HepG2 (cell line): Measurements from ENCODE around the gene CTCF. TPM values are rescaled to one million over a fixed set of nuclear protein-coding genes. Genes with fewer than 3 reads are reported as not detected.

Experiments
- ATAC-seq: fragments of 200-7000 bp; cut with Tn5 transposase; 3 replicates; pipeline ENCODE4 v1.9.1; 2020; ENCODE audit warnings: mild to moderate bottlenecking, moderate library complexity
- BruUV-seq: library from RNA; stranded (reverse); fragments of 400-500 nt; replicated peaks from 2 replicates; lab custom pipeline; 2021; lab: Mats Ljungman, UMichigan
- CTCF ChIA-PET: fragments of 300-600 bp; formaldehyde crosslinking; extraction: SDS; loops from one replicate; lab custom pipeline; 2021; ENCODE audit warnings: low total read pairs, inconsistent platforms, low intra/inter-chr PET ratio; lab: Yijun Ruan, JAX
- POLR2A ChIA-PET: fragments of 350-600 bp; sonication (Branson Sonifier 250); formaldehyde crosslinking; loops from one replicate; lab custom pipeline; 2020; ENCODE audit warnings: antibody characterized with exemption, inconsistent platforms; lab: Yijun Ruan, JAX
- DNase-seq: peaks from one replicate; pipeline ENCODE4 v3.0.0-alpha.2; 2015; ENCODE audit warnings: low spot score
- FAIRE-seq: peaks from 3 replicates; lab custom pipeline; 2011; peaks lifted over from hg19 to GRCh38; lab: Jason Lieb, UNC
- H2AFZ ChIP-seq: one replicate; pipeline ENCODE4 v1.6.1; 2011; ENCODE audit warnings: low read length, inconsistent platforms
- H3K27ac ChIP-seq: fragments of 300-600 bp; 3 replicates; pipeline ENCODE4 v1.8.0; 2011; ENCODE audit warnings: mixed run types, mild to moderate bottlenecking, mixed read lengths, low read length, inconsistent platforms; ENCODE audit not compliant: insufficient read depth; ENCODE audit errors: extremely low read length
- H3K27me3 ChIP-seq, 2 experiments: fragments of 200-600 bp in 1 of 2; 2 replicates in 1 of 2; 3 replicates in 1 of 2; pipeline versions ENCODE4 v1.6.0 to v1.8.0; 2011; ENCODE audit warnings: low read length in 2 of 2, mild to moderate bottlenecking in 2 of 2, moderate library complexity in 2 of 2, inconsistent platforms in 1 of 2; ENCODE audit not compliant: insufficient read depth in 2 of 2, control insufficient read depth in 1 of 2
- H3K36me3 ChIP-seq, 2 experiments: fragments of 200-600 bp in 1 of 2; replicated peaks in 1 of 2; 2 replicates in 1 of 2; 3 replicates in 1 of 2; pipeline versions ENCODE4 v1.5.1 to v1.8.0; 2011; ENCODE audit warnings: low read length in 2 of 2, inconsistent platforms in 1 of 2; ENCODE audit not compliant: insufficient read depth in 2 of 2, control insufficient read depth in 1 of 2
- H3K4me1 ChIP-seq: 2 replicates; pipeline ENCODE4 v1.5.1; 2012; ENCODE audit warnings: low read length, inconsistent platforms; ENCODE audit not compliant: insufficient read depth
- H3K4me2 ChIP-seq: 2 replicates; pipeline ENCODE4 v1.6.0; 2011; ENCODE audit warnings: low read depth, low read length, inconsistent platforms
- H3K4me3 ChIP-seq, 3 experiments: fragments of 200-600 bp in 1 of 3; sonication (generic), shearing (Covaris generic) in 1 of 3; replicated peaks in 1 of 3; 2 replicates each; pipeline ENCODE4 v1.5.1; 2011 to 2016; ENCODE audit warnings: low read length in 3 of 3, inconsistent platforms in 2 of 3, low read depth in 2 of 3, mild to moderate bottlenecking in 2 of 3, control low read depth in 1 of 3, mixed read lengths in 1 of 3; ENCODE audit not compliant: insufficient read depth in 1 of 3
- H3K79me2 ChIP-seq: one replicate; pipeline ENCODE4 v1.6.1; 2011; ENCODE audit warnings: low read length, inconsistent platforms; ENCODE audit not compliant: insufficient read depth
- H3K9ac ChIP-seq: 2 replicates; pipeline ENCODE4 v1.6.0; 2011; ENCODE audit warnings: mild to moderate bottlenecking, low read depth, low read length, inconsistent platforms; ENCODE audit not compliant: insufficient read depth
- H3K9me3 ChIP-seq: 2 replicates; pipeline ENCODE4 v1.5.1; 2012; ENCODE audit warnings: mild to moderate bottlenecking, low read length
- H4K20me1 ChIP-seq: 2 replicates; pipeline ENCODE4 v1.6.0; 2011; ENCODE audit warnings: inconsistent platforms, mild to moderate bottlenecking, low read length, moderate library complexity; ENCODE audit not compliant: insufficient read depth
- ARNTL ChIP-seq: sonication (generic); formaldehyde crosslinking; IDR thresholded peaks from 2 replicates; pipeline ENCODE4 v1.4.0; 2020; ENCODE audit warnings: mild to moderate bottlenecking, missing genetic modification reagents
- ATF1 ChIP-seq: IDR thresholded peaks from 2 replicates; pipeline ENCODE4 v1.6.1; 2016; ENCODE audit warnings: mild to moderate bottlenecking, control low read depth
- EED ChIP-seq: sonication (generic); formaldehyde crosslinking; IDR thresholded peaks from 2 replicates; pipeline ENCODE4 v1.5.0; 2020; ENCODE audit warnings: mild to moderate bottlenecking, missing genetic modification reagents
- HNRNPL ChIP-seq: fragments of 200-400 bp; formaldehyde crosslinking; IDR thresholded peaks from 2 replicates; pipeline ENCODE4 v1.6.1; 2017; ENCODE audit warnings: mild to moderate bottlenecking, low read depth, low read length
- IRX3 ChIP-seq: sonication (generic); formaldehyde crosslinking; IDR thresholded peaks from 2 replicates; pipeline ENCODE4 v1.8.1; 2023; ENCODE audit warnings: mild to moderate bottlenecking, low read depth, missing genetic modification reagents, borderline replicate concordance
- KLF6 ChIP-seq: IDR thresholded peaks from 2 replicates; pipeline ENCODE4 v1.8.0; 2016; ENCODE audit warnings: missing biosample characterization, missing genetic modification reagents
- MTA3 ChIP-seq: sonication (generic); formaldehyde crosslinking; IDR thresholded peaks from 2 replicates; pipeline ENCODE4 v1.4.0; 2020; ENCODE audit warnings: missing genetic modification reagents
- SOX13 ChIP-seq, 3 experiments: fragments of 450-650 bp in 1 of 3; sonication (generic) in 1 of 3; formaldehyde crosslinking in 1 of 3; IDR thresholded peaks in 2 of 3; conservative IDR thresholded peaks in 1 of 3; 2 replicates each; pipeline versions ENCODE4 v1.5.0 to v1.6.1; 2016 to 2020; ENCODE audit warnings: antibody characterized with exemption in 1 of 3, mild to moderate bottlenecking in 1 of 3, missing compliant biosample characterization in 1 of 3, missing genetic modification reagents in 1 of 3, moderate library complexity in 1 of 3
- TMF1 ChIP-seq: sonication (generic); formaldehyde crosslinking; IDR thresholded peaks from 2 replicates; pipeline ENCODE4 v1.8.1; 2022; ENCODE audit warnings: low read depth, missing genetic modification reagents
- ZNF12 ChIP-seq: sonication (generic); formaldehyde crosslinking; IDR thresholded peaks from 2 replicates; pipeline ENCODE4 v1.5.0; 2020; ENCODE audit warnings: missing genetic modification reagents
- ZNF282 ChIP-seq: fragments of 450-650 bp; IDR thresholded peaks from 2 replicates; pipeline ENCODE4 v1.6.1; 2018; ENCODE audit not compliant: partially characterized antibody
- ZNF354B ChIP-seq: sonication (generic); formaldehyde crosslinking; IDR thresholded peaks from 2 replicates; pipeline ENCODE4 v1.8.0; 2022; ENCODE audit warnings: mild to moderate bottlenecking, missing genetic modification reagents
- ZNF414 ChIP-seq: sonication (generic); formaldehyde crosslinking; IDR thresholded peaks from 2 replicates; pipeline ENCODE4 v1.5.0; 2020; ENCODE audit warnings: missing genetic modification reagents
- ZNF562 ChIP-seq: sonication (generic); formaldehyde crosslinking; IDR thresholded peaks from 2 replicates; pipeline ENCODE4 v1.8.0; 2022; ENCODE audit warnings: missing genetic modification reagents, borderline replicate concordance
- ZNF605 ChIP-seq: sonication (generic); formaldehyde crosslinking; IDR thresholded peaks from 2 replicates; pipeline ENCODE4 v1.8.0; 2022; ENCODE audit warnings: mild to moderate bottlenecking, missing genetic modification reagents
- WGBS: methylation state at CpG from one replicate; pipeline ENCODE4 v1.1.6; 2017; ENCODE audit warnings: low lambda C conversion rate; 5-methylcytosine and 5-hydroxymethylcytosine counted together
- in situ Hi-C: cut with HindIII; loops from 2 replicates; pipeline ENCODE4 v1.10.0; 2017; ENCODE audit warnings: low pct_unique_long_range_greater_than_20kb; ENCODE audit not compliant: extremely low pct_ligation_motif_present
- intact Hi-C: fragments of 100-400 bp; cut with micrococcal nuclease; formaldehyde crosslinking; loops from one replicate; pipeline ENCODE4 v1.10.0; 2022; ENCODE audit not compliant: unreplicated experiment
- polyA plus RNA-seq, 8 experiments: library from polyadenylated mRNA; depleted of rRNA in 3 of 8; stranded (reverse) in 7 of 8; unstranded in 1 of 8; fragments of >200 nt; fragmentation: Illumina TruSeq in 4 of 8; extraction: Trizol in 4 of 8; gene quantifications; 2 replicates each; pipeline versions ENCODE4 v1.2.1 to v1.2.3, GENCODE V29; 2011 to 2016; ENCODE audit warnings: low read depth in 4 of 8, missing spikeins in 1 of 8, mixed read lengths in 1 of 8; ENCODE audit not compliant: insufficient read depth in 1 of 8
- total RNA-seq, 5 experiments: library from RNA; depleted of rRNA; stranded (reverse); fragments of >200 nt; fragmentation: Illumina TruSeq; extraction: Trizol; gene quantifications; 2 replicates each; pipeline ENCODE4 v1.2.3, GENCODE V29; 2016; ENCODE audit warnings: low read depth in 1 of 5
- TF ChIP-seq, protein P1 (sequence below): sonication (generic); formaldehyde crosslinking; IDR thresholded peaks from 2 replicates; pipeline ENCODE4 v1.8.0; 2022; ENCODE audit warnings: mild to moderate bottlenecking, missing genetic modification reagents, moderate library complexity
- TF ChIP-seq, protein P2 (sequence below): conservative IDR thresholded peaks from 2 replicates; pipeline ENCODE4 v1.6.1; 2018; ENCODE audit warnings: missing genetic modification reagents

CTCF gene
- total and polyA plus RNA-seq, 2 of the 13 experiments (the other 11 are each of a cell fraction or from before 2014, with no cell fraction given): 19.5 to 37.5 TPM

GRCh38 chr16:67663151-67663876 lies 101.0 kb downstream of the CTCF start:
- peaks cover 11% of the 10 kb centered on the region for H3K79me2 ChIP-seq
- H3K27me3 ChIP-seq: no peaks in the 10 kb centered on the region; a peak in 1 of 5 replicates
- H4K20me1 ChIP-seq: 0 out of 2 replicates have a peak, but pooled peaks cover 3% of the 10 kb centered on the region
- ChIA-PET CTCF (interaction anchor here (0.9 kb wide), 1 partner anchor 142 kb away, joined by 3 read pairs; no protein-coding TSS in a partner anchor), POLR2A (interaction anchor here (1.5 kb wide), 1 partner anchor 136 kb away, joined by 4 read pairs; no protein-coding TSS in a partner anchor)
- no peak overlapping the region for H2AFZ ChIP-seq
- FAIRE-seq: no peak
- no peak for DNase-seq
- intact Hi-C loops: no loop called here
- 75% methylated on average over 11 of the region's 25 CpGs for WGBS
- H3K4me3 ChIP-seq: no peak overlapping the region
- BruUV-seq: no TSS peak
- no peak overlapping the region for H3K9ac ChIP-seq
- H3K4me1 ChIP-seq: peaks cover 37% of the 10 kb centered on the region
- H3K36me3 ChIP-seq: peaks cover 1 to 8% of the 10 kb centered on the region in 2 experiments; a peak in 3 of 5 replicates
- ATAC-seq: no peak
- H3K9me3 ChIP-seq: no peaks in the 10 kb centered on the region
- in situ Hi-C loops: loop anchor here (10.0 kb wide), 1 partner anchor 271 kb away; the partner anchor contains the start of genes CTRL and PSMB10
- no peak overlapping the region for H3K27ac ChIP-seq
- no peak overlapping the region for H3K4me2 ChIP-seq
- no peak for TF ChIP-seq ZNF414
- TF ChIP-seq, protein P1, sequence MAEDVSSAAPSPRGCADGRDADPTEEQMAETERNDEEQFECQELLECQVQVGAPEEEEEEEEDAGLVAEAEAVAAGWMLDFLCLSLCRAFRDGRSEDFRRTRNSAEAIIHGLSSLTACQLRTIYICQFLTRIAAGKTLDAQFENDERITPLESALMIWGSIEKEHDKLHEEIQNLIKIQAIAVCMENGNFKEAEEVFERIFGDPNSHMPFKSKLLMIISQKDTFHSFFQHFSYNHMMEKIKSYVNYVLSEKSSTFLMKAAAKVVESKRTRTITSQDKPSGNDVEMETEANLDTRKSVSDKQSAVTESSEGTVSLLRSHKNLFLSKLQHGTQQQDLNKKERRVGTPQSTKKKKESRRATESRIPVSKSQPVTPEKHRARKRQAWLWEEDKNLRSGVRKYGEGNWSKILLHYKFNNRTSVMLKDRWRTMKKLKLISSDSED (CRISPR knock-in tag): no peak
- TF ChIP-seq TMF1: no peak
- TF ChIP-seq KLF6 (CRISPR knock-in tag): no peak
- TF ChIP-seq ZNF354B (CRISPR knock-in tag): no peak
- no peak for TF ChIP-seq SOX13 (IDR thresholded peaks at IDR 0.05)
- TF ChIP-seq SOX13 (CRISPR knock-in tag; conservative IDR thresholded peaks at IDR 0.05 in 1 of 2, IDR thresholded peaks at IDR 0.05 in 1 of 2): no peak
- no peak for TF ChIP-seq ATF1 (CRISPR knock-in tag)
- TF ChIP-seq MTA3 (CRISPR knock-in tag): no peak
- no peak for TF ChIP-seq ZNF282
- TF ChIP-seq HNRNPL: peak; percentile 45; the same call in 1 of the 2 replicates
- TF ChIP-seq ZNF605 (CRISPR knock-in tag): no peak
- 0 out of 2 replicates have a peak, but pooled peaks have one; percentile 30 for TF ChIP-seq EED
- no peak for TF ChIP-seq ZNF12 (CRISPR knock-in tag)
- TF ChIP-seq, protein P2, sequence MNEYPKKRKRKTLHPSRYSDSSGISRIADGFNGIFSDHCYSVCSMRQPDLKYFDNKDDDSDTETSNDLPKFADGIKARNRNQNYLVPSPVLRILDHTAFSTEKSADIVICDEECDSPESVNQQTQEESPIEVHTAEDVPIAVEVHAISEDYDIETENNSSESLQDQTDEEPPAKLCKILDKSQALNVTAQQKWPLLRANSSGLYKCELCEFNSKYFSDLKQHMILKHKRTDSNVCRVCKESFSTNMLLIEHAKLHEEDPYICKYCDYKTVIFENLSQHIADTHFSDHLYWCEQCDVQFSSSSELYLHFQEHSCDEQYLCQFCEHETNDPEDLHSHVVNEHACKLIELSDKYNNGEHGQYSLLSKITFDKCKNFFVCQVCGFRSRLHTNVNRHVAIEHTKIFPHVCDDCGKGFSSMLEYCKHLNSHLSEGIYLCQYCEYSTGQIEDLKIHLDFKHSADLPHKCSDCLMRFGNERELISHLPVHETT (CRISPR knock-in tag): no peak
- TF ChIP-seq ZNF562 (CRISPR knock-in tag): no peak
- TF ChIP-seq ARNTL: no peak
- TF ChIP-seq IRX3: no peak
